A204.1 (cell line): ENCODE data around the gene DMD.

Experiments used
- FAIRE-seq: peaks from 2 replicates; lab custom pipeline; 2012; peaks lifted over from hg19 to GRCh38; lab: Jason Lieb, UNC

Gene DMD

DNA sequence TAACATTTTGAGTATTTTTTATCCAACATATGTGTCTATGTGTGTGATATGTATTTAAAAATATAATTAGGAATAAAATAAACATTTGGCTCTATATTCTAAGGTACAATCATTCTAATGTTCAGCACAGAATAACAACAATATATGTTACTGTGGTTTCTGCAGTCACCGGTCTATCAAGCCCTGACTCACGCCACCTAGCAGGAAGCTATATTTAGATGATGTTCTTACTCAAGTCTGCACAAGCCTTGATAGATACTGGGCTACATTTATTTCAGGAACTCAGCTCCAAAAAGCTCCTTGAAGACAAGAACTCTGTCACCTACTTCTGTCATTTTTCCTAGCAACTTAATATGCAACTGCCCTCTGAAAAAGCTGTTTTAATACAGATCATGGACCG lies 1987.5 kb downstream of the DMD start:
- no peak for FAIRE-seq

DNA sequence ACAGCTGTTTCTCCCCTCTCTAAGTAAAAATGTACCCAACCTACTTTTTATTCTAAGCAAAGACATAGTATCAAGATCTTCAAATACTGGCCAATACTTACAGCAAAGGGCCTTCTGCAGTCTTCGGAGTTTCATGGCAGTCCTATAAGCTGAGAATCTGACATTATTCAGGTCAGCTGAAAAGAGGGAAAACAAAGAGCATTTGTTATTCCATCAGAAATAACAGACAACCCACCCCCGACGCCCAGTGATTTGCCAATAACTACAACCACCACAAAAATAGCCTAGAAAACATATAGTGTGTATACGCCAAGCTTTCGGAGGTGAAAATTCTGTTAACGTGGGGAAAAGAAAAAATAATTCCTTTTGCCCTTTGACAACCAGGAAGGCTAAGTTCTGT lies 1988.4 kb downstream of the DMD start:
- no peak for FAIRE-seq

DNA sequence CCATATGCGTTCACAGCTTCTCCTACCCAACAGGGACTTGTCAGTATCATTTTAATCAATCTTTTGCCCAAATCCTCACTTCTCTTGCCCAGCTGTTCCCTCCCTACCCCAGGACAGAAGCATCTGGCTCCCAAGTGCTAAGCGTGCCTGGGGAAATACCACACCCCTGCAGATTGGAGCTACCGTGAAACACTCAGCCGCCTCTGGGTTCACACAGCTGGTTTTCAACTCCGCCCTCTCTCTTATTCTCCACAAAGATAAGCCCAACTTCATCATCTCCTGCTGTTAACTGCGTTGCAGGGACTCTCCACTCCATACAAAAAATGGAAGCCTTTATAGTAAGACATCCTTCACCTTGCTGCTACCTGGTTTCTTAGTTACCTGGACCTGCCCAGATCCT lies 1992.2 kb downstream of the DMD start:
- no peak for FAIRE-seq

GRCh38 chrX:31217084-31217483 lies 1994.3 kb downstream of the DMD start:
- no peak for FAIRE-seq

DNA sequence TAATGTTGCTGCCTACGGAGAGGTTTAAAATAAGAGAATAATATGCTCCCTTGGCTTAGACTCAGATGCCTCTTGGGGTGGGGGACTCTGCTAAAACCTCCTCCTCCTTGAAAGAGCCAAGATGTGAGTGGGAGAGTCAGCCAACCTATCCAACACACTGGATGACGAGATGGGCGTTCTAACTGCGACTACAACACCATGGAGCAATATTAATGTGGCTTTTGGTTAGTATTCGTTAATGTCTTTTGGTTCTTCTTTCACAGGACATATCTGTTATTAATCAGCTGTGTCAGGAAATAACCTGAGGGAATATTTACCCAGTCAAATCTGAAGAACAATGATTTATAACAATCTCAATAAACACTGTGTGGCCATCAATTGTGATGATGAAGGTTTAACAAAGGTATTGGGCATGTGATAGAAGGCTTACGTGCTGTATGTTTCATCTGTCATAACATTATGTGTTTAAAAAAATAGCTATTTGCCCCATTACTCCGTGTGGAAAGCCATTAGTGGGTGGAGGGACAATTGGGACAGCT lies 1996.0 kb downstream of the DMD start:
- FAIRE-seq = no peak

DNA sequence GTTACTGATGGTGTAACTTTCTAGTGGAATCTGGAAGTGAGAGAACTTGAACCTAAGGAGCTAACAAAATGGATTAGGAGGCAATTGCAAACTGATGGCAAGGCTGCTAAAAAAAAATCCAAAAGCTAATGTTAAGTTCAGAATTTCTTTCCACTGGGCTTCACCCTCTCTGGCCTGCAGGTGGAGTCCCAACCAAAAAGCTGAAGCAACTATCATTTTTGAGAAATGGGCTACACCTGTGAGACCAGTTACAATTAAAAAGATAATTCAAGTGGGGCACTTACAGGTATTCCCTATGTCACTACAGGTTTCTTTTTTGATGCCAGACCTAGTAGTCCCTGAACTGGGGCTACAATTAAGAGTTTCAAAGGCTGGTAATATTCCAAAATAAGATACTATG lies 1997.4 kb downstream of the DMD start:
- no peak for FAIRE-seq

DNA sequence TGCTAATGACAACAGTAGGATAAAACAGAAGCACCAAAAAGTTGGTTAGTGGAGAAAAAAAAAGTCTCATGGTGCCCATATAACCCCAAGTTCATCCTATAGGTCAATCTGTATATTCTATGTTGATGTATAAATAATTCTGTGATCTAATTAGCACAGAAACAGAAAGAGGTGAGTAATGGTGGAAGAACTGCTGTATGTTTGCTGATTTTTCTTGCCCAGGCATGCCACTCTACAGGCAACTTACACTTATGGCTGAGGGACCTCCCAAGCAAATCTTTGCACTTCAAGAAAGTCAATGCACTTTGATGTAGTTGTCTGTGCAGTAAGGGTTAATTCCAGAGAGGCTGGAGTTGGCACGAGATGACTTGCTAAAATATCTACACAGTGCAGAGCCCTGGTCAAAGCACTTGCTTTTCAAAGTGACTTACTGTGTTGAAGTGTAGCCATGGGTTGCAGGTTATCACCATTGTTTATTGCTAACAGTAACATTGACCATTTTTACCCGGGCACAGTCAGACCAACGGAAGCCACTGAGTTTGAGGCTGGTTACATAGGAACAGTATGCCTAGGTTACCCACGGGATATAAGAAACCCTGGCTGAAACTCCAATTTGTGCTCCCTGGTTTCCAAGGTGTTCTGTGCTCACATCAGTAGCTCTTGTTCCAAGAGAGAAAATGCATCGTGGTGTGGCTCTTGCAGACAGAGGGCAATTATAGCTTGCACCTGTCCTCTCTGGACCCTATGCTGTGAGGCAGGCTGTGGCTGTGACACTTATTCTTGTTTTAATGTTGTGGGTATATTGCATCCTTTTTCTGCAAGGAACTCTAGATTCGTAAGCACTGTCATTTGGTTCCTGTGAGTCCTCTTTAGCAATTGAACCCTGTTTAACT lies 1998.2 kb downstream of the DMD start:
- FAIRE-seq = no peak

GRCh38 chrX:31209005-31209628 lies 2002.2 kb downstream of the DMD start:
- no peak for FAIRE-seq

- no peak for FAIRE-seq
Measured at GRCh38 chrX:31201503-31201902, 2009.8 kb downstream of the DMD start.

GRCh38 chrX:31200430-31200829 lies 2010.9 kb downstream of the DMD start:
- no peak for FAIRE-seq

GRCh38 chrX:31199840-31200114 lies 2011.6 kb downstream of the DMD start:
- no peak for FAIRE-seq

DNA sequence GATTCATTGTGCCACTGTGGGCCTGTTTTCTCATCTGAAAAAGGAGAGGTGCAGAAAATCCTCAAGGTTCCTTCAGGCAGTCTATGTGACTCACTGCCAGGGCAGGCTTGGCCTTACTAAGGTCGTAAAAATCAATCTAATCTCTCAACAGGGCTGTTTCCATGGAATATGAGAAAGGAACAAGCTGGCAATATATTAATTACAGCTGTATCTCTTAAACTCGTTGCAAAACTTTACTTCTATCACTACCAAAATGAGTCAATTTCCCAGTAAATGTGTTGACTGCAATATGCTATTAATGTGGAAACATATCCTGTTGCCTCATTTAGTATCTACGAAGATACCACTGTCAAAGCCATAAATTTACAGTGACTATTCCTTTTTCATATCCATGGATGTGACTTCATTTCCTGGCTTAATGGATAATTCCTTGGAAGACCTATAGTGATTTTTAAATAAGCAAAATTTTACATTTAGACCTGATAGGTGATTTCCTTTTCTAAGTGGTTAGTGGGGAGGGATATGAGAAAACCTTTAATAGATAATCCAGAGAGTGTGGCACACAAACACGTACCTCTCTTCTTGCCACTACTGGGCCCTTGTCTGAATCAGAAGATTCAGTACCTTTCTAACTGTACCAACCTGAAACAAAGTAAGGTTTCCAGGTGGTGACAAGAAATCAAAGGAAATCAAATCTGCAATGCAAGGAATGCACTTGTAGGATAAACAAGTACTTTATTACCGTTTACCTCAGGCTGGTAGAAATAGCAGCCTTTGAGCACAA lies 2012.1 kb downstream of the DMD start:
- FAIRE-seq = no peak

DNA sequence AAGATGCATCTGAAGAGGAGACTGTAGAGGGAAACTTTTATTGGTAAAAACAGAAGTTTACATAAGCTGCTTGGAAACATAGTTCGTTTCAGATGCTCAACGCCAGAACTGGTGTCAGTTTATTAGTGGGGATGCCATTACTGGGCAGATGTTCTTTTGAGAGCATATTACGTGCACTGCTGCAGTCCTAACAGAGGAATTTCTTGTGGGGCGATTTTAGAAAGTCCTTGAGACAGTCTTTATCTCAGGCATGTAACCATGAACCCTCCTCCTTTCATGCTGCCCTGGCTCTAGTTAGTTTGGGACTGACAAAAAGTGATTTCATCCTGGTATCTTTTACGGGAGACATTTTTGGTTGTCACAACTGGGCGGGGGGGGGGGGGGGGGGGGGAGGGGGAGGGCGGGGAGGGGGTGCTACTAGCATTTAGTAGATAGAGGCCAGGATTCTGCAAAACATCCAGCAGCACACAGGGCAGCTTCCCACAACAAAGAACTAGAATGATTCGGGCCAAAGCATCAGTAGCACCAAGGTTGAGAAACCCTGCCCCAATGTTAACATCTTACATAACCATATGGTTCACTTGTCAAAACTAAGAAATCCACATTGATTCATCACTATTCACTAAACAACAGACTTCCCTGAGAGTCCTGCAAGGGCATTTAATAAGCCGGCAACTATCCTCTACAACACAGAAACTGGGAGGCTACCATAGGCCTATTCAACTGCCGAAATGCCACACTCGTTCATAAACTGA lies 2021.0 kb downstream of the DMD start:
- no peak for FAIRE-seq

DNA sequence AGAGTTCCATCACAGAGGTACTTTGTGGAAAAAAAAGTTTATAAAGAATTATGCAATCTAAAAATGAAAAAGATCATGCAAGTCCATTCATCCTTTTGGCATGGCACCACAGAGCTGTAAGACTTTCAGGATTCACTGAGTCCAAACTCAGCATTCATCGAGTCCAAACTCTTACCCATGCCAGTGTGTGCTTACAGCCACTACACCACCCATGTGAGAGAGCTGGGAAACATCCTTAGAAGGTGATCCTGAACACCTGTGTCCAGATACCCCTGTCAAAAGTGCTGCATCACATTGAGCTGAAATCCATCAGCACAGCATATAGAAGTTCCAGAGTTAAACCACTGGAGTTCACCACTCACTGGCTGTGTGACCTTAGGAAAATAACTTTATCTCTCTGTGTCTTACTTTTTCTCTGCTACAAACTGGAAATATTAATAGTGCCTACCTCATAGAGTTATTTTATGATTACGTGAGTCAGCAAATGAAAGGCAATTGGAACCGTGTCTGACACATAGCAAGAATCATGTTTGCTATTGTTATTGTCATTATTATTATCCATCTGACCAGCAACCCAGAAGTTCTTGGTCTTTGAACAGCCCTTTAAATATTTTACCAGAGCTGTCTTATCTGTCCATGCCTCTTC lies 2024.5 kb downstream of the DMD start:
- FAIRE-seq = no peak

- FAIRE-seq = no peak
Measured at GRCh38 chrX:31185884-31186283, 2025.5 kb downstream of the DMD start.

DNA sequence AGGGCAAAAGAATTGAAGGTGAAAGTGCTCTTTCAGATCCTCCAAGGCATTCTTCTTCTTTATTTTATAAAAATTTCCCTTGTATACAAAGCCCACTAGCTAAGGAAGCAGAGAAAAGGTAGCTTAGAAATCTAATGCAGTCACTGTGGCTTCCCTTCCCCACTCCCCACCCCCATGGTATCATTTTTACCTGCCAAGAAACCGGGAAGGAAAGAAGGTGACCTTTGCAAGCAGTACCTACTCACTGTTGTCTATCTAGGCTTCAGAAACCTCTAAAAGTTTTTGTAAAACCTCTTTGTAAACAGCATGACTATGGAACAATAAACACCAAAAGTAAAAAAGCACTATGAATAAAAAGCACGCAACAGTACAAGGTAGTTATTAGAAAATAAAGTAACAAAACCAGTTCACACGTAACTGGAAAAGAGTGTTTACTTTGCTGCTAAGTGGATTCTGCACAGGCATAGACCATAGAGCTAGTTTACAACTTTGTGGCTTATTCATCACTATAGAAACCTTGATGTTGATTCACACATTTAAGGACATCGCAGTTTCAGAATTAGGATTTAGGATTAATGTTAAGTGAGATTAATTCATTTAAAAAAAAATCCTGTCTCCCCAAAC lies 2029.9 kb downstream of the DMD start:
- no peak for FAIRE-seq

- FAIRE-seq = no peak
Measured at GRCh38 chrX:31179203-31179602, 2032.1 kb downstream of the DMD start.

DNA sequence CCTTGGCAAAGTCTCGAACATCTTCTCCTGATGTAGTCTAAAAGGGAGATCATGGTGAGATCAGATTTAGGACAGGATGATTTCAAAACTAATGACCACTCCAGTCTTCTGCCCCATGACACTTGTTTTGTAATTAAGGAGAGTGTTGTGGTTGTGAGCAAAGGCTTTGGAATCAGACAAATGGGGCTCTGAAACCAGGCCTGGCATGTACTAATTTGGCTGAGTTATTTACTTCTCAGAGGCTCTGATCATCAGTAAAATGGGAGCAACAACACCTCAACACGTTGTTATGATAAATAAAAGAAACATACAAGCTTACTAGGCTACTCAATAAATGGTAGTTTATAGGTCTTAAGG lies 2032.6 kb downstream of the DMD start:
- FAIRE-seq = no peak

- FAIRE-seq = no peak
Measured at GRCh38 chrX:31178064-31178768, 2033.1 kb downstream of the DMD start.

GRCh38 chrX:31170792-31171191 lies 2040.6 kb downstream of the DMD start:
- no peak for FAIRE-seq

GRCh38 chrX:31168551-31168950 lies 2042.8 kb downstream of the DMD start:
- FAIRE-seq = no peak
